NK-92 (cell line): Measurements from ENCODE around the gene KCNK4.

ENCODE experiments used
- DNase-seq: peaks from one replicate; lab custom pipeline; 2025; ENCODE audit not compliant: unreplicated experiment; lab: John Stamatoyannopoulos, UW

Gene KCNK4

GRCh38 chr11:64343767-64344559 lies 52.9 kb downstream of the KCNK4 start:
- no peak for DNase-seq

- no peak for DNase-seq
Observed at GRCh38 chr11:64344787-64345186, 53.7 kb downstream of the KCNK4 start.

- DNase-seq, result no peak
Observed at GRCh38 chr11:64347193-64347867, 56.2 kb downstream of the KCNK4 start.

- no peak for DNase-seq
Observed at GRCh38 chr11:64348383-64349024, 57.4 kb downstream of the KCNK4 start.

- no peak for DNase-seq
Observed at GRCh38 chr11:64349025-64349387, 57.9 kb downstream of the KCNK4 start.

GRCh38 chr11:64349404-64349803 lies 58.3 kb downstream of the KCNK4 start:
- no peak for DNase-seq
